Kidney (tissue), 14 donors: ENCODE results near the gene ARHGEF12. TPM values are rescaled to one million over a fixed set of nuclear protein-coding genes. Genes with fewer than 3 reads are reported as not detected.

ENCODE experiments used
- DNase-seq, 5 donors: peaks; one replicate each; pipeline ENCODE4 v3.0.0-alpha.2; 2013 to 2020
- FAIRE-seq: peaks from 2 replicates; lab custom pipeline; 2012; peaks lifted over from hg19 to GRCh38; lab: Jason Lieb, UNC
- H3K27ac ChIP-seq, 2 donors: one replicate each; pipeline ENCODE4 v1.7.0; 2013; ENCODE audit warnings: low read depth in 2 of 2, low read length in 2 of 2, inconsistent platforms in 1 of 2
- H3K27me3 ChIP-seq: one replicate; pipeline ENCODE4 v1.7.1; 2013; ENCODE audit warnings: low read length, inconsistent platforms; ENCODE audit not compliant: control insufficient read depth, insufficient read depth
- H3K36me3 ChIP-seq, 3 donors: one replicate each; pipeline versions ENCODE4 v1.7.0 to v1.7.1; 2013; ENCODE audit warnings: low read length in 3 of 3, control low read depth in 1 of 3, inconsistent platforms in 1 of 3; ENCODE audit not compliant: insufficient read depth in 3 of 3, control insufficient read depth in 2 of 3
- H3K4me1 ChIP-seq, 3 donors: one replicate each; pipeline versions ENCODE4 v1.7.0 to v1.7.1; 2013; ENCODE audit warnings: low read length in 3 of 3, inconsistent platforms in 1 of 3, low read depth in 1 of 3; ENCODE audit not compliant: control insufficient read depth in 2 of 3, insufficient read depth in 2 of 3
- H3K4me3 ChIP-seq, 3 donors: one replicate each; pipeline versions ENCODE4 v1.7.0 to v1.8.1; 2013; ENCODE audit warnings: low read length in 3 of 3, control low read depth in 1 of 3, inconsistent platforms in 1 of 3
- H3K9ac ChIP-seq, 3 donors: one replicate each; pipeline versions ENCODE4 v1.7.0 to v1.7.1; 2013; ENCODE audit warnings: low read length in 3 of 3, control low read depth in 1 of 3, inconsistent platforms in 1 of 3
- H3K9me3 ChIP-seq, 3 donors: one replicate each; pipeline versions ENCODE4 v1.7.0 to v1.7.1; 2013; ENCODE audit warnings: low read length in 3 of 3, control low read depth in 1 of 3, inconsistent platforms in 1 of 3; ENCODE audit not compliant: control insufficient read depth in 2 of 3, insufficient read depth in 1 of 3
- intact Hi-C: fragments of 100-400 bp; cut with DNase I; formaldehyde crosslinking; loops from one replicate; pipeline ENCODE4 v1.11.1; 2022
- polyA plus RNA-seq: library from polyadenylated mRNA; stranded (reverse); fragments of 350-450 nt; fragmentation: Illumina TruSeq; extraction: RNeasy Lipid Tissue Mini Kit (QIAGEN cat#74804); gene quantifications from one replicate; pipeline ENCODE4 v1.2.3, GENCODE V29; 2014; ENCODE audit warnings: low read depth, low replicate concordance; ENCODE audit not compliant: insufficient read depth
- total RNA-seq: library from RNA; stranded (reverse); fragmentation: NEBNext Ultra II Directional; extraction: Animal tissue kit (Norgen Biotek cat#: 25700); gene quantifications from one replicate; pipeline ENCODE4 v1.2.1, GENCODE V29; 2021
- TF ChIP-seq, protein P1 (sequence below): IDR thresholded peaks from 3 replicates; pipeline ENCODE4 v1.5.1; 2012; ENCODE audit warnings: mild to moderate bottlenecking, moderate library complexity, borderline replicate concordance; ENCODE audit not compliant: insufficient read depth; ENCODE audit errors: extremely low read depth
- donor health status: control.
- donor health status: control.
- donor health status: control.
- donor health status: control.
- donor health status: control.
- donor health status: DM: yes; HTN: yes; CAD: no.
- donor health status: Normal renal cell carcinoma (clear cell type).

The ARHGEF12 gene
- total and polyA plus RNA-seq, 2 donors from 2014 or later: 21.1 to 161 TPM

DNA sequence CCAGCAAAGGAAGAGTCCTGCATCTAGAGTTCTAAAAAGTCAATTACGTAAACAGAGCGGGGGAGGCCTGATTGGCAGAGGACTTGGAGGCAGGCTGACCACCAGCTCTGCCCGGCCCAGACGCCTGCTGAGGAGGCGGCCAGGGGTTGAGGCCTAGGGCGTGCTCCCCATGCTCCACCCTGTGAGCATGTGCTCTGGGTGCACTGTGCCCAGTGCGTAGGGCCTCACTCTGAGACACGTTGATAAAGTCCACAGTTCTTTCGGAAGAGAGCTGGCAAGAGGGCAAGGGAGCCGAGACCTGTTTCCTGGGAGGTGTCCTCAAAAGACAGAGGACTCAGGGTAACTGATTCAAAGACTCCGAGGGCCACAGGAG, 200.6 kb downstream of the ARHGEF12 start:
- Histone ChIP-seq H3K9ac (no peak overlapping the region), H3K27me3 (no peaks in the 10 kb centered on the region), H3K36me3 (no peaks in the 10 kb centered on the region), H3K4me1 (no peaks in the 10 kb centered on the region), H3K4me3 (no peak overlapping the region), H3K27ac (no peak overlapping the region), H3K9me3 (no peaks in the 10 kb centered on the region)
- intact Hi-C loops: no loop called here
- TF ChIP-seq, protein P1, sequence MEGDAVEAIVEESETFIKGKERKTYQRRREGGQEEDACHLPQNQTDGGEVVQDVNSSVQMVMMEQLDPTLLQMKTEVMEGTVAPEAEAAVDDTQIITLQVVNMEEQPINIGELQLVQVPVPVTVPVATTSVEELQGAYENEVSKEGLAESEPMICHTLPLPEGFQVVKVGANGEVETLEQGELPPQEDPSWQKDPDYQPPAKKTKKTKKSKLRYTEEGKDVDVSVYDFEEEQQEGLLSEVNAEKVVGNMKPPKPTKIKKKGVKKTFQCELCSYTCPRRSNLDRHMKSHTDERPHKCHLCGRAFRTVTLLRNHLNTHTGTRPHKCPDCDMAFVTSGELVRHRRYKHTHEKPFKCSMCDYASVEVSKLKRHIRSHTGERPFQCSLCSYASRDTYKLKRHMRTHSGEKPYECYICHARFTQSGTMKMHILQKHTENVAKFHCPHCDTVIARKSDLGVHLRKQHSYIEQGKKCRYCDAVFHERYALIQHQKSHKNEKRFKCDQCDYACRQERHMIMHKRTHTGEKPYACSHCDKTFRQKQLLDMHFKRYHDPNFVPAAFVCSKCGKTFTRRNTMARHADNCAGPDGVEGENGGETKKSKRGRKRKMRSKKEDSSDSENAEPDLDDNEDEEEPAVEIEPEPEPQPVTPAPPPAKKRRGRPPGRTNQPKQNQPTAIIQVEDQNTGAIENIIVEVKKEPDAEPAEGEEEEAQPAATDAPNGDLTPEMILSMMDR: no peak
- no peak for FAIRE-seq
- DNase-seq: no peak

DNA sequence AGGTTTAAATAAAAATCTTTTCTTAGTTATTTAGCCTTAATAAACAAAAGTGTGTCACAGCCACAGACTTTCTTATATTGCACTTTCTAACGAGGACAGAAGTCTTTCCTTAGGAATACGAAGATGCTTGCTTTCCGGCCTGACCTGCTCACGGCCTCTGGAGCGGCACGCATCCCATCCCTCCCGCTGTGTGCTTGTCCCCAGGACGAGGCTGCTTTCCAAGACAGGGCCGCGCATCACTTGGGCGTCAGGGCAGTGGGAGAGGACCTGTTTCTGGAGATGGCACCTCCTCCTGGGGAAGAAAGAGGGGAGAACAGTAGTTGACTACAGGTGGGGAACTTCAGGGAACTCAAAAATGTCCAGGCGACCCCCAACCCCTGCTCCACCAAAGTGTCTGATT, 201.8 kb downstream of the ARHGEF12 start:
- intact Hi-C loops: no loop called here
- no peaks in the 10 kb centered on the region for H3K36me3 ChIP-seq
- H3K27ac ChIP-seq: no peak overlapping the region
- no peaks in the 10 kb centered on the region for H3K27me3 ChIP-seq
- TF ChIP-seq, protein P1: no peak
- H3K4me3 ChIP-seq: no peak overlapping the region
- FAIRE-seq (no peak), DNase-seq (no peak)
- no peak overlapping the region for H3K9ac ChIP-seq
- H3K9me3 ChIP-seq: no peaks in the 10 kb centered on the region
- no peaks in the 10 kb centered on the region for H3K4me1 ChIP-seq

DNA sequence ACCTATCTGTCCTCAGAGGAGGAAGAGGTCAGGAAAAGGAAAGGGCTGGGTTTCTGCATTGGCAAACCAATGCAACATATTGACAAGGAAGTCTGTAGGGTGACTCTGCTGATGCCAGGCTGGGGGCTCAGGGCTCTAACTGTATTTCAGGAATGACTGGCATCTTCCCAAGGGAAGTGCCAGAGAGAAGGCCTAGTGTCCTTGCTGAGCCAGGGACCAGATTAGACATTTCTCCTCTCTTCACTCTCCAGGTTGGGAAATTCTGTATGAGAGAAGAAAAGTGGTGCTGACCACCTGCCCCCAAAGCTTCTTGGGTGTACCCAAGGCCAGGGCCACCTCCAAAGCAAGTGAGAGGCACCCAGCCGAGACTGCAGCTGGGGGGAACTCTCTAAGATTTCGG, 202.5 kb downstream of the ARHGEF12 start:
- DNase-seq (no peak), FAIRE-seq (no peak)
- H3K9ac ChIP-seq: no peak overlapping the region
- intact Hi-C loops: no loop called here
- H3K27ac ChIP-seq: no peak overlapping the region
- TF ChIP-seq, protein P1: no peak
- no peaks in the 10 kb centered on the region for H3K4me1 ChIP-seq
- no peaks in the 10 kb centered on the region for H3K27me3 ChIP-seq
- H3K4me3 ChIP-seq: no peak overlapping the region
- no peaks in the 10 kb centered on the region for H3K9me3 ChIP-seq
- no peaks in the 10 kb centered on the region for H3K36me3 ChIP-seq

Other genes starting within 250 kb of the ARHGEF12 start
- 32.9 TPM for gene TRIM29, start 198.3 kb upstream of the ARHGEF12 start, total RNA-seq
- 0.65 TPM for gene TRIM29, start 198.3 kb upstream of the ARHGEF12 start, polyA plus RNA-seq
- 48.2 TPM for gene OAF, start 125.4 kb upstream of the ARHGEF12 start, total RNA-seq
- 78.1 TPM for gene OAF, start 125.4 kb upstream of the ARHGEF12 start, polyA plus RNA-seq
- gene POU2F3, start 96.3 kb upstream of the ARHGEF12 start, total RNA-seq: 0.85 TPM
- 1.2 TPM for gene POU2F3, start 96.3 kb upstream of the ARHGEF12 start, polyA plus RNA-seq
- 6.0 TPM for gene TLCD5, start 11.1 kb upstream of the ARHGEF12 start, total RNA-seq
- gene TLCD5, start 11.1 kb upstream of the ARHGEF12 start, polyA plus RNA-seq: 4.9 TPM
- gene GRIK4, start 175.3 kb downstream of the ARHGEF12 start, total RNA-seq: 0.25 TPM
- gene GRIK4, start 175.3 kb downstream of the ARHGEF12 start, polyA plus RNA-seq: not detected